ENCODE data around the gene SHC3. TPM values are rescaled to one million over a fixed set of nuclear protein-coding genes. Genes with fewer than 3 reads are reported as not detected.
A peak's percentile ranks its signal among the peaks of the same experiment; 100 is the strongest.

The SHC3 gene
- total and polyA plus RNA-seq, 12 donors = 5.6 to 56.7 (median 20.9) TPM

- Histone ChIP-seq H3K27ac (no peak overlapping the region), H3K36me3 (replicated peaks in 1 of 2) (no peaks in the 10 kb centered on the region), H3K9me3 (replicated peaks in 1 of 3) (no peaks in the 10 kb centered on the region), H3K27me3 (no peaks in the 10 kb centered on the region), H3K4me1 (replicated peaks in 1 of 2) (peaks cover 0 to 7% of the 10 kb centered on the region in 2 donors), H3K4me3 (no peak overlapping the region)
- 72 to 87% (median 80%) methylated on average over 9 of the region's 9 CpGs for WGBS, 4 donors
- no peak for TF ChIP-seq POLR2A (IDR thresholded peaks at IDR 0.05)
- TF ChIP-seq CTCF (IDR thresholded peaks at IDR 0.05) = no peak
- intact Hi-C loops (cut with DNase I) = no loop called here
- DNase-seq = peak in 1 of 7 donors; percentile 14
Observed at GRCh38 chr9:89006996-89007967, 171.3 kb downstream of the SHC3 start.

GRCh38 chr9:89006267-89006666 lies 172.4 kb downstream of the SHC3 start:
- no peaks in the 10 kb centered on the region for H3K36me3 ChIP-seq (replicated peaks in 1 of 2)
- no peak overlapping the region for H3K4me3 ChIP-seq
- peaks cover 0 to 12% of the 10 kb centered on the region in 2 donors for H3K4me1 ChIP-seq (replicated peaks in 1 of 2)
- 7 to 14% (median 13%) methylated on average over 2 of the region's 2 CpGs for WGBS, 4 donors
- no peaks in the 10 kb centered on the region for H3K9me3 ChIP-seq (replicated peaks in 1 of 3)
- no peaks in the 10 kb centered on the region for H3K27me3 ChIP-seq
- peak overlapping the region in 1 of 5 donors; percentile 34 for H3K27ac ChIP-seq
- no peak for DNase-seq
- intact Hi-C loops (cut with DNase I) = no loop called here
- TF ChIP-seq CTCF (IDR thresholded peaks at IDR 0.05) (no peak), POLR2A (IDR thresholded peaks at IDR 0.05) (no peak)

- Histone ChIP-seq H3K27me3 (no peaks in the 10 kb centered on the region), H3K27ac (peak overlapping the region in 1 of 5 donors; percentile 1), H3K4me1 (replicated peaks in 1 of 2) (peaks cover 0 to 21% of the 10 kb centered on the region in 2 donors), H3K4me3 (no peak overlapping the region), H3K36me3 (replicated peaks in 1 of 2) (no peaks in the 10 kb centered on the region), H3K9me3 (replicated peaks in 1 of 3) (no peaks in the 10 kb centered on the region)
- intact Hi-C loops (cut with DNase I) = no loop called here
- no peak for DNase-seq
- 89 to 94% (median 89%) methylated on average over 6 to 9 of the region's 9 CpGs for WGBS, 4 donors
- TF ChIP-seq POLR2A (IDR thresholded peaks at IDR 0.05) = no peak
- no peak for TF ChIP-seq CTCF (IDR thresholded peaks at IDR 0.05)
Observed at GRCh38 chr9:89005323-89005722, 173.3 kb downstream of the SHC3 start.

DNA sequence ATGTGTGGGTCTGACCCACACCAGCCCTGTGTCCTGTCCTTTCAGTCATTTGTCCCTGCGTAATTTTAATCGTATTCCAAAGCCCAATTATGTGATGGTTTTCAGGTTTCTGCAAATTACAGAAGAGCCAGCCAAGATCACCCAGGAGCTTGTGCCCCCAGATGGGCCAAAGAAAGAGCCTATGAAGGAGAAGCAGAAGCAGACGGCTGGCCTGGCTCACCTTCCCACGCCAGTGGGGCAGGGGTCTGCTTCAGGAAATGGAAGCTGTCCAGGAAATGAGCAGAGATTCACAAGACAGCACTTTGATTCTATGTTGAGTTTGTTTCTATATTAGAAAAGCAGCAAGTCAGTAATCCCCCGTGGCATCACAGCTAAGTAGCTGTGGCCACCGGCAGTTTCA lies 175.6 kb downstream of the SHC3 start:
- H3K9me3 ChIP-seq (replicated peaks in 1 of 3) = no peaks in the 10 kb centered on the region
- H3K27ac ChIP-seq = no peak overlapping the region
- no peak for TF ChIP-seq CTCF (IDR thresholded peaks at IDR 0.05)
- TF ChIP-seq POLR2A (IDR thresholded peaks at IDR 0.05) = no peak
- no peaks in the 10 kb centered on the region for H3K36me3 ChIP-seq (replicated peaks in 1 of 2)
- no peaks in the 10 kb centered on the region for H3K27me3 ChIP-seq
- DNase-seq = no peak
- intact Hi-C loops (cut with DNase I) = loop anchor here (2.0 to 5.0 kb wide), 2 partner anchors 406 to 411 kb away; no protein-coding TSS in a partner anchor
- no peak overlapping the region for H3K4me3 ChIP-seq
- WGBS, 4 donors = 86 to 95% (median 90%) methylated on average over 6 of the region's 6 CpGs
- H3K4me1 ChIP-seq (replicated peaks in 1 of 2) = peaks cover 5 to 38% of the 10 kb centered on the region in 2 donors
